ENCODE measurements around the gene ZNF20.
A peak's percentile ranks its signal among the peaks of the same experiment; 100 is the strongest.
"Not testable (repeated sequence)": the region's sequence is repeated elsewhere in the genome, so short reads cannot be mapped to it uniquely, and the experiment has no call there.

Gene ZNF20

DNA sequence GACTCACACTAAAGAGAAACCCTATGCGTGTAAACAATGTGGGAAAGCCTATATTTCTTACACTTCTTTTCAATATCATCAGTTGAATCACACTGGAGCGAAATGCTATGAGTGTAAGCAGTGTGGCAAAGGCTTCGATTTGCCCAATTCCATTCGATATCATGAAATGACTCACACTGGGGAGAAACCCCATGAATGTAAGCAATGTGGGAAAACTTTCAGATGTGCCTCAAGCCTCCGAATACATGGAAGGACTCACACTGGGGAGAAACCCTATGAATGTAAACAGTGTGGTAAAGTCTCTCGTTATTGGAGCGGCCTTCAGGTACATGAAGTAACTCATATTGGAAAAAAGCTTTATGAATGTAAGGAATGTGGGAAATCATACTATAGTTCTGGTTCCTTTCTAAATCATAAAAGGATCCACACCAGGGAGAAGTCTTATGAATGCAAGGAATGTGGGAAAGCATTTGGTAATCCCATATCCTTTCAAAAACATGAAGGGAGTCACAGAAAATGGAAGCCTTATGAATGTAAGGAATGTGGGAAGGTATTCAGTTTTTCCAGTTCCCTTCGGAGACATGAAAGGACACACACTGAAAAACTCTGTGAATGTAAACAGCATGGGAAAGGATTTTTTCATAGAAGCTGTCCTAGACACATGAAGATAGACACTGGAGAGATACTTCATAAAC is 28.1 kb downstream of the ZNF20 start:
- DNase-seq, result no peak

DNA sequence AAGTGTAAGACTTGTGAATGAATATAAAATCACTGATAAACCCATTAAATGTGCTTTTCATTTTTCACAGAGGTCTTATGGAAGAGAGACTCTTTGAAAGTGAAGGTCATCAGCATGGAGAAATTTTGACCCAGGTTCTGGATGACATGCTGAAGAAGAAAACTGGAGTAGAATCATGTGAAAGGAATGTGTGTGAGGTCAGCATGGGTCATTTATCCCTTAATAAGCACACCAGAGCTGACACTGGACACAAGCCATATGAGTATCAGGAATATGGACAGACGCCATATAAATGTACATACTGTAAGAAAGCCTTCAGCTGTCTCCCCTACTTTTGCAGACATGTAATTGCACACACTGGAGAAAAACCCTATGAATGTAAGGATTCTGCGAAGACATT is 29.0 kb downstream of the ZNF20 start:
- DNase-seq, result no peak

DNA sequence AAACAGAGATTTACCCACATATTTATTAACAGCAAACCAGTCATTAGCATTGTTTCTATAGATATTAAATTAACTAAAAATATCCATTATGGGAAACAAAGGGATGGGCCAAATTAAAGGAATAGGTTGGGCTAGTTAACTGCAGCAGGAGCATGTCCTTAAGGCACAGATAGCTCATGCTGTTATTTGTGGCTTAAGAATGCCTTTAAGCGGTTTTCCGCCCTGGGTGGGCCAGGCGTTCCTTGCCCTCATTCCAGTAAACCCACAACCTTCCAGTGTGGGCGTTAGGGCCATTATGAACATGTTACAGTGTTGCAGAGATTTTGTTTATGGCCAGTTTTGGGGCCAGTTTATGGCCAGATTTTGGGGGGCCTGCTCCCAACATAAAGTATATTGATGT is 36.2 kb downstream of the ZNF20 start:
- DNase-seq, result not testable (repeated sequence)

DNA sequence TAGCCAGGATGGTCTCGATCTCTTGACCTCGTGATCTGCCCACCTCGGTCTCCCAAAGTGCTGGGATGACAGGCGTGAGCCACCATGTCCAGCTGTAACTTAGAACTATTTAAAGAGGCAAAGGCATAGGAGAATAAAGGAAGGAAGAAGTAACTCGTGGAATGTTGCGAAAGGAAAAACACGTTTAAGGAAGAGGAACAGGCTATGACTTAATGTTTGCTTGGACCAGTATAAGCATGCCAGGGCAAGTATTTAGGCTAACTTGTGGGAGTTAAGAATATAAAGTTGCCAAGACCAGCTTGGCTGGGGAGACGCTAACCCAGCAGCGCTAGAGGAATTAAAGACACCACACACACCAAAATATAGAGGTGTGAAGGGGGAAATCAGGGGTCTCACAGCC is 42.1 kb downstream of the ZNF20 start:
- DNase-seq, result no peak

DNA sequence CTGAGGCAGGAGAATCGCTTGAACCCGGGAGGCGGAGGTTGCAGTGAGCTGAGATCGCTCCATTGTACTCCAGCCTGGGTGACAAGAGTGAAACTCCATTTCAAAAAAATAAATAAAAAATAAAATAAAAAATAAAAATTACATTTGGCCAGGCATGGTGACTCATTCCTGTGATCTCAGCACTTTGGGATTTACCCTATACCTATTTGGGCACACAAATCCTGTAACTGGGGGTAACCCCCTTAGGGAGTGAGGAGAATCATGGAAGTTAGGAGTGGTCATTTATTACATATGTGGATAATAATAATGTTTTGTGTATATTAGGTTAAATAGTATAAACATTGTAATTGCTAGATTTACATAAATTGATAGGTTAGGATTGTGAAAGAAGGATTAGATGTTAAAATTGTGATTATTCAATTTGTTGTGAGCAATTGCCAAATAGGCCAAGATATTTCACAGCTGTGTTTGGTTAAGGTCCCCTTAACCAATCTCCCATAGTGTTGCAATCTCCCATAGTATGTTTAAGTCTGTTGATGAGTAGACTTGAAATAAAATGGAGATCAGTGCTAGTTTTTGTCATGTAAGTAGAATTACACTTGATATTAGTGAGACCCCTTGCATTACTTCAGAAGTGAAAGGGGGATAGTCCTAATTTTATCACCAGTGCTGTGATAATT is 44.9 kb downstream of the ZNF20 start:
- DNase-seq, result no peak

DNA sequence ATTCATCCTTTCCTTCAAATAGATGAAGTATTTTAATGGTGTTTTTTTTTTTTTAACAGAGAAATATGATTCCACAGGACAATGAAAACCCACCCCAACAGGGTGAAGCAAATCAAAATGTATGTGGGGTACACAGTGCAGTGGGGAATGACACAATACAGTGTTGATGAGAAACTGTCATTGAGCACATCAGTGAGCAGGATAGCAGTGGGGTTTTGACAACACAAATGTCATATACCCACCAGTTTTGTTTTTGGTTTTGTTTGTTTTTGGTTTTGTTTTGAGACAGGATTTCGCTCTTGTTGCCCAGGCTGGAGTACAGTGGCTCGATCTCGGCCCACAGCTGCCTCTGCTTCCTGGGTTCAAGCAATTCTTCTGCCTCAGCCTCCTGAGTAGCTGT is 46.4 kb downstream of the ZNF20 start:
- no peak for DNase-seq

DNA sequence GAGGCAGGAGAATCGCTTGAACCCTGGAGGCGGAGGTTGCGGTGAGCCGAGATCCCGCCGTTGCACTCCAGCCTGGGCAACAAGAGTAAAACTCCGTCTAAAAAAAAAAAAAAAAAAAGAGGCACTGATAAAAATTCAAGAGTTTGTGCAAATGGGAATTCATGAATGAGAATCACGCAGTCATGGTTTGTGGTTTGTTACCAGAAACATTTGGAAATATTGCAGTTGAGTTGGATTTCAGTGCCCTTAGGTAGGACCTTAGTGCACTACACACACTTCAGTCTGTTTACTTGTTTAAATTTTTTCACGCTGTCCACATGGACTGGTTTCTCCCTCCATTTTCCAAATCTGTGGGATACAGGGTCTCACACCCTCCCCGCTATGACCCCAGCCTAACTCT is 47.2 kb downstream of the ZNF20 start:
- no peak for DNase-seq

DNA sequence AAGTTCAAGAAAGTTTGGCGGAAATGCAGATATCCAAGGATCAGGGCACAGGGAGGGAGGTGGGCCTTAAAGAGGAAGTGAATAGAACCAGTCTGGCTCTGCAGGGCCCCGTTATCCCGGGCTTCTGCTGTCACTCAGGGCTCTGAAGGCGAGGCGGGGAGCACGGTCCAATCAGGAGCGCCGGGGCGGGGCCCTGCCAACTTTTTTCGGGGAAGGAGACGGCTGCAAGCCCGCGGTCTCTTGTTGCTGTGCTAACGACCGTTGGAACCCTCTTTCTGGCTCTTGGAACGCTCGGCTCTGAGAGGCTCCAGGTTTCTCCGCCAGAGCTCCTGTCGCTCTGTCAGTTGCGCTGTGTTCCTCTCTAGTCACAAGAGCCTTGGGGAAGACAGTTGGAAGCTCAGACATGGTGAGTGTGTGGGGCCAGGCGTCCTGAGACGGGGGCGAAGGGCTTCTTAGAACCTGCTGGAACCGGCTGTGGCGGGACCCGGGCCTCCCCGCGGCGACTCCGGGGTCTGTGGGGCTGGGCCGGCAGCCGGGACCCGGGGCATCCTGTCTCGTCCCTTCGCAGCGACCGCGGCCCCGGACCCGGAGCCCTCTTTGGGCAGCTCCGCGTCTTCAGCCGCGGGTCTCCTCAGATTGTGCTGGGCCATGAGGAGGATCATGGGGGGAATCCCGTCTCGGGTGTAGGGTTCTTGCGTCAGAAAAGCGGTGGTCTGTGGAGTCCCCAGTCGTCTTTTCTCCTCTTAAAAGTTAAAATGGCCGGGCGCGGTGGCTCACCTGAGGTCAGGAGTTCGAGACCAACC is 47.9 kb downstream of the ZNF20 start:
- peak; percentile 37 for DNase-seq

DNA sequence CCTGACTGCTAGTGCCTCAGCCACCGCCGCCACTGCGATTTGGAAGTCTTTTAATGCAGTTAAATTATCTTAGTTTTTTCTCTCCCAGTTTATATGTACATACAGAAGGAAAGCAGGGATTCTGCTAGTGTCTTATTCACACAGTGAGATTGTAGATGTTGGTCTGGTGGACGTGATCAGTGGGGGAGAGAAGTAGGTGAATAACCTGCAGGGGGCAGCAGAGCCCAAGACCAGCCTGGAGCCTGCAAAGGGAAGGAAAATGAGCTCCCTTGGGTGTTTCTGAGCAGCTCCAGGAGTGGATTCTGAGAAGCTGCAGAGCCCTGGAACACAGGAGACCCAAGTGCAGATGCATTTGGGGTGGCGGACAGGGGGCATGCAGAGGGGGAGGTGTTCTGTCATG is 49.3 kb downstream of the ZNF20 start:
- DNase-seq, result peak; percentile 54

DNA sequence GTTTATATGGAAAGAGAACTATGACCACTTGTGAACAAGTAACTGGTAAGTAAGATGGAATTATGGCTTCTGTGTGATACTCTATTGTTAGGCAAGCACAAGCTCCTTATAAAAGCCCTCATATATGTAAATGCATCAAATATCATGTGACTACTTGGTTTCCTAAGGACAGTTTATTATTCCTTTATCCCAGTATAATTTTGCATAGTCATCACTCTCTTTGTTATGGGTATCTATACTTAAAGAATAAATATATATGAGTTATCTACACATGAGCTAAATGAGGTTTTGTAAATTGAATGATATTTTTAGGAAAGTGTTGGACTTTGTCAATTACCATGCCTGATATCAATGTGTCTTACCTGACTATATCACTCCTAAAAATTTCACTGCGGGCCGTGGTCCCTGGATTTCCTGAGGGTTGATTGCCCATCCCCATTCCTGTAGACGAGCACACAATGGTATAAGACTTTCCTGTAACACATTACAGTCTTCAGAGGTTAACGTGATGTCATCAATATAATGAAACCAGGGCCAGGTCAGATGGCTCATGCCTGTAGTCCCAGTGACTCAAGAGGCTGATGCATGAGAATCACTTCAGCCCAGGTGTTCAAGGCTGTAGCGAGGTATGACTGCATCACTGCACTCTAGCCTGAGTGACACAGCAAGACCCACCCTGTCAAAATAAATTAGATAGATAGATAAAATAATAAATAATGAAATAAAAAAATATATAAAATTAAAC is 54.9 kb downstream of the ZNF20 start:
- no peak for DNase-seq

DNA sequence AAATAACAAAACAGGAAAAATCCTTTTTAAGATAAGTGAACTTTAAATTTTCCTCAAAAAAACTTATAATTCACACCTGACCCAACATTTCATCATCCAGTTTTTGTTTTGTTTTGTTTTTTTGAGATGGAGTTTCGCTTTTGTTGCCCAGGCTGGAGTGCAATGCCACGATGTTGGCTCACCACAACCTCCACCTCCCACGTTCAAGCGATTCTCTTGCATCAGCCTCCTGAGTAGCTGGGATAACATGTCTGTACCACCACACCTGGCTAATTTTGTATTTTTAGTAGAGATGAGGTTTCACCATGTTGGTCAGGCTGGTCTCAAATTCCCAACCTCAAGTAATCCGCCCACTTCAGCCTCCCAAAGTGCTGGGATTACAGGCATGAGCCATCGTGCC is 56.8 kb downstream of the ZNF20 start:
- DNase-seq, result not testable (repeated sequence)
